Epithelial cell of prostate (primary cell): Measurements from ENCODE around the gene STH.
A peak's percentile ranks its signal among the peaks of the same experiment; 100 is the strongest.

Experiments
- DNase-seq: peaks from one replicate; pipeline ENCODE4 v3.0.0-alpha.2; 2011; ENCODE audit warnings: low read depth, low spot score
- H3K27ac ChIP-seq: fragments of 450-650 bp; 2 replicates; pipeline ENCODE4 v1.5.1; 2017; ENCODE audit warnings: mild to moderate bottlenecking

The STH gene

DNA sequence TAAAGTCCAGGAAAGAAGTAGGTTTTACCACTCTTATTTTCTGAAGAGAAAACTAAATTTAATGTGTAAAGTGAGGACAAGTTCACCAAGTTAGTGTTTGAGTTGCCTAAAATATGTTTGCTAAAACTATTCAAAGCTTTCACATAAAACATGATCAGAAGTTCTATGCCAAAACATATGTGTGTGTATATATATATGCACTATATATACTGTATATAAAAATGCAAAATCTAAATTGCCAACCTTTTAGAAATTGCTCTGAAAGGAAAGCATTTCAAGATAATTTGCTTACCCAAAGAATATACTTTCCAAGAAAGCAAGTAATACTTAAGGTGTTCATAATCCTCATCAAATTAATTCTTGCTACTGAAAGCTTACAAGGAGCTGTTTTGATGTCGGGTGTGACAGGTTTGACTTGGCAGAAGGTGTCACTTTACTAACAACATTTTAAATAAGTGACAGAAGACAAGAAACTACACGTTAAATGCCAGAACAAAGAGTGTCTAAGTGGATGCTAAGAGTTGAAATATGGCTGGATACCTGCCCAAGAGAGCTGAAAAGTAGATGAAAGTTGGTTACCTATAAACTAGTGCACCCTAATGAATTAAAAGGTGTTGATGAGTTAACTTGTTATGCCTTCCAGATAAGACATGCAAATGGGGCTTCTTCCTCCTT lies 32.3 kb upstream of the STH start:
- H3K27ac ChIP-seq, result no peak overlapping the region
- DNase-seq, result no peak

DNA sequence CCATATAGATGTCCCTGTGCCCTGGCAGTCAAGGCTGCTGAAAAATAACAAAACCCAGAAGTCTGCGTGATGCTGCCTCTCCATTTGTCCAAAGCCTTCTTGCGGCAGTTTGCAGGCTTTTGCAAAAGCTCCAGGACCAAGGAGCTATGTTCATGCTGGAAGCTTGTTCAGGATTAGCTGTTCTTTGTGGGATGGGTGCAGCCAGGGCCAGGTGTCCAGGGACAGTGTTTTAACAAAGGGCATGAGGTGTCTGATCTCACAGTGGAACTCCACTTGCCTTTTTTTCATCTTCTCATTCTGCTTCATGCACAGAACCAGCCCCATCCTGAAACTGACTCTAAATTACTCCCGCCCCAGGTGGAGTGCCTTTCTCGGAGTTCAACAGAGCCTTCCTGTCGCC lies 31.7 kb upstream of the STH start:
- H3K27ac ChIP-seq, result no peak overlapping the region
- no peak for DNase-seq

DNA sequence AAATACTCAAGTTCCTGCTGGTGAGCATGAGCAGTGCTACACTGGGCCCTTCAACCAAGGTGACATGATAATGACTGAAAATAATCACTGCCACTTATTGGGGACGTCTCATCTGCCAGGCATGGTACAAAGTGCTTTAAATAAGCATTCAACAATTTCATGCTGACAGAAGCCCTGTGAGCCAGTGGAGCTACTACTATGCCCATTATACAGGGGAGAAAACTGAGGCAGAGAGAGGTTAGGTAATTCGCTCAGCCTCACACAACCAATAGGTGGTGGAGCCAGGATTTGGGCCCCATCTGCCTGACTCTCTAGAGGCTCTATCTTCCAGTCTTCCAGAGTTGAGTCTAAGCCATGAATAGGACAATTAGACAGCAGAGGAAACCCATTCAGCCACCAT lies 30.3 kb upstream of the STH start:
- no peak overlapping the region for H3K27ac ChIP-seq
- DNase-seq, result no peak

- H3K27ac ChIP-seq, result no peak overlapping the region
- DNase-seq, result no peak
Measured at GRCh38 chr17:45969726-45970125, 29.3 kb upstream of the STH start.

- H3K27ac ChIP-seq, result no peak overlapping the region
- no peak for DNase-seq
Measured at GRCh38 chr17:45970659-45971058, 28.4 kb upstream of the STH start.

GRCh38 chr17:45971698-45972141 lies 27.3 kb upstream of the STH start:
- H3K27ac ChIP-seq, result no peak overlapping the region
- no peak for DNase-seq

- no peak for DNase-seq
- H3K27ac ChIP-seq, result no peak overlapping the region
Measured at GRCh38 chr17:45972531-45972930, 26.5 kb upstream of the STH start.

DNA sequence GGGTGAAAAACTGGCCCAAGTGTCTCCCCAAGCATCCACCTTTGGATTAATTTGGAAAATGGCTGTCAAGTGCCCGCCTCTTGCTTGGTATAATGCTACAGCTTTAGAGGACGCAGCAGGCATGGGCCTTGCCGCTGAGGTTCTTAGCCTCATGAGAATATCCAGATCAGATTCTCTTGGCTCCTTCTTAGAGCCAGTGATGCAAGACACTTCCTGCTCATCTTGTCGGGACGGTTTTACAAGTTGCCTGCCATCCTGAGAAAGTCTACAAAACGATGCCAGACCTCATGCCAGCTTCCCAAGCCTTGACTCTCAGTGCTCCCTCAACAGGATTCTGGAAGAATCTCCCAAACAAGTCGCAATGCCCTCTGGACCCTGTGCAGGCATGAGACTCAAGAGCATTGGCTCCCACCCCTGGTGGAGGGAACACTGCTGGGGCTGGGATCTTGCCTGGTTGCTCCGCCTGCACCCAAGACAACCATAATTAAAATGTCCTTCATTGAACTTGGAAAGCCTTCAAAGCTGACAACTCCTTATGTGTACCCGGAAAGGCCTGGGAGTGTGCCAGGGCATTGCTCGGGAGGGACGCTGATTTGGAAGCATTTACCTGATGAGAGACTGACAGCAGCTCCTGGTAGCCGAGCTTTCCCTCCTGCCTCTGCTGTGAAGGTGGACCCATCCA lies 25.8 kb upstream of the STH start:
- peak; percentile 22 for DNase-seq
- no peak overlapping the region for H3K27ac ChIP-seq

DNA sequence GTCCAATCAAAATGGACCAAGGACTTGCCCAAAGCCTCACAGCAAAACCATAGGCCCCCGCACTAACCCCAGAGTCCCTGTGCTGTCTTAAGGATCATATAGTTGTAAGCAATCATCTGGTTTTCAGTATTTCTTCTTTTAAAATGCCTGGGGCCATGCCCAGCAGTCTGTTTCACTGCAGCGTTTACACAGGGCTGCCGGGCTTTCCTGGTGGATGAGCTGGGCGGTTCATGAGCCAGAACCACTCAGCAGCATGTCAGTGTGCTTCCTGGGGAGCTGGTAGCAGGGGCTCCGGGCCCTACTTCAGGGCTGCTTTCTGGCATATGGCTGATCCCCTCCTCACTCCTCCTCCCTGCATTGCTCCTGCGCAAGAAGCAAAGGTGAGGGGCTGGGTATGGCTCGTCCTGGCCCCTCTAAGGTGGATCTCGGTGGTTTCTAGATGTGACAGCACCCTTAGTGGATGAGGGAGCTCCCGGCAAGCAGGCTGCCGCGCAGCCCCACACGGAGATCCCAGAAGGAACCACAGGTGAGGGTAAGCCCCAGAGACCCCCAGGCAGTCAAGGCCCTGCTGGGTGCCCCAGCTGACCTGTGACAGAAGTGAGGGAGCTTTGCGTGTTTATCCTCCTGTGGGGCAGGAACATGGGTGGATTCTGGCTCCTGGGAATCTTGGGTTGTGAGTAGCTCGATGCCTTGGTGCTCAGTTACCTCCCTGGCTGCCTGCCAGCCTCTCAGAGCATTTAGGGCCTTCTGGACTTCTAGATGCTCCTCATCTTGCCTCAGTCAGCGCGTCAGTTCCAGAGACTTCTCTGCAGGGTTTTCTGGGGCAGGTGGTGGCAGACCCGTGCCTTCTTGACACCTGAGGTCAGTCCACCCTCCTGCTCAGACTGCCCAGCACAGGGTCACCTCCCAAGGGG lies 24.8 kb upstream of the STH start:
- no peak overlapping the region for H3K27ac ChIP-seq
- no peak for DNase-seq

GRCh38 chr17:45974916-45975630 lies 24.0 kb upstream of the STH start:
- DNase-seq, result no peak
- no peak overlapping the region for H3K27ac ChIP-seq

GRCh38 chr17:45975640-45976295 lies 23.3 kb upstream of the STH start:
- no peak for DNase-seq
- H3K27ac ChIP-seq, result no peak overlapping the region

DNA sequence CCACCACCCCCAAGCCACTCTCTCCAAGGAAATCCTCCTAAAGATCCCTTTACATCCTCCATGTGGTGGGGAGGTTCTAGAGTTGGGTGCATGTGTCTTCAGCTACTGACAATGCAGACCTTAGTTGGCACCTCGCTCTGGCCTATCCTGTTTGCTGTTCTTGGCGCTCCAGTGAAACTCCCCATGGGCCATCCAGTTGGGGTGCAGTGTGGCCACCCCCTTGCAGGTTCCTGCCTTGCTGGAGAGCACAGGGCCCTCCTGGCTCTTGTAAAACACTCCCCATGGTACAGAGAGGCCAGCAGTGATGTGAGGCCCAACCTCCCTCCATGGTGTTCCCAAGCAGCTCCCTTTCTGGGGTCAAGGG lies 22.7 kb upstream of the STH start:
- no peak for DNase-seq
- no peak overlapping the region for H3K27ac ChIP-seq

DNA sequence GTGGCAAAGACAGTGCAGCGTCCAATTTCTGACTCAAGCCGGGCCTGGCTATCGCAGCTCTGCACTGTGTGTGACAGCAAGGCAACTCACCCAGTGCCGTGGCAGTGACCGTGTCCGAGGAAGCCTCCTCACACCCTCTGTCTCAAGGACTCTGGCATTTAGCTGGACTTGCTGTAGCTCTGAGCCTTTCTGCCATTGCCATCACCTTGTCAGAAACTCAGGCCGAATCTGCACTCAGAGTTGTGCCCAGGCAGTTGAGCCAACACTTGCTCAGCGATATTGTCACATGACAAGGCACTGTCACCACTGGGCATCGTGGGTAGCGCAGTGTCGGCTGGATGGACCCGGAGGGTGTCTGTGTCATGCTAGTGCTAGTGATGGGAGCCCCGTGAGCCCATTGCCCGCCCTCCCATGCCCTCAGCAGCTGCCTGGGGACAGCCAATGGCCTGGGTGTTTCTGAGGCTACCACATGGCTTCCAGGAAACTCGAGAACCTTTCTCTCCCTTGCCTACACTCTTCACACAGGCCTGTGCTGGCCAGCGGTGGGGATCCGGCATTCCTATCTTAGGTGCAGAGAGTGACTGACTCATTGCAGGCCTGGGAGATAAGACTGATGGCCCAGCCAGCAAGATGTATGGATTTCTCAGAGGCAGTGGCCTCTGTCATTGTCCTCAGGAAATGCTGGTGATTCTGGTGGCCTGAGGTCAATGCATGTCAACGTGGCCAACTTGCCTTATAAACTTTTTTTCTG lies 22.1 kb upstream of the STH start:
- DNase-seq, result no peak
- H3K27ac ChIP-seq, result no peak overlapping the region

GRCh38 chr17:45977506-45977824 lies 21.6 kb upstream of the STH start:
- no peak overlapping the region for H3K27ac ChIP-seq
- DNase-seq, result no peak

GRCh38 chr17:45977976-45978626 lies 20.9 kb upstream of the STH start:
- no peak overlapping the region for H3K27ac ChIP-seq
- DNase-seq, result no peak

- DNase-seq, result no peak
- H3K27ac ChIP-seq, result no peak overlapping the region
Measured at GRCh38 chr17:45979137-45979536, 19.9 kb upstream of the STH start.

- no peak for DNase-seq
- no peak overlapping the region for H3K27ac ChIP-seq
Measured at GRCh38 chr17:45980855-45981254, 18.2 kb upstream of the STH start.

- no peak for DNase-seq
Measured at GRCh38 chr17:45981306-45981705, 17.7 kb upstream of the STH start.

More at GRCh38 chr17:45981306-45981705, 17.7 kb upstream of the STH start:
- H3K27ac ChIP-seq, result no peak overlapping the region
